ENCODE data around the gene FOXRED2. TPM values are rescaled to one million over a fixed set of nuclear protein-coding genes. Genes with fewer than 3 reads are reported as not detected.

Gene FOXRED2
- total and polyA plus RNA-seq, 2 of the 8 experiments (the other 6 are each of a cell fraction or from before 2014, with no cell fraction given), result 11.5 to 27.8 TPM

DNA sequence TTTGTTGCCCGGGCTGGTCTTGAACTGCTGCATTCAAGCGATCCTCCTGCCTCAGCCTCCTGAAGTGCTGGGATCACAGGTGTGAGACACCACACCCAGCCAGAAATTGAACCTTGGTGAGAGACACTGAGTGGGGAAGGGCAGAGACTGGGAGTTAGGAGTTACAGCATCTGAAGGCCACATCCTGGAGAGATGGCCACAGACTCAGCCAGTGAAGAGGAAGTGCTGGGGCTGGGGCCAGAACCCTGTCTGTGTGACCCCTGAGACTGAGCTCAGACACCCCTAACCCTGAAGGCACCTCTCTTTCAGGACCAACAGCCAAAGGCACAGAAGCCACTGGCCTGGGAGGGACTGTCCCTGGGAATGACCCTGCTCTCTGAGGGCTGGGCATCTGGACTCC lies 59.2 kb downstream of the FOXRED2 start:
- Histone ChIP-seq H3K4me3 (ENCODE audit: extremely low read depth in 1 of 4, insufficient read depth in 2 of 4, low read depth in 3 of 4, low read length in 4 of 4) (no peak overlapping the region), H3K27ac (ENCODE audit: low read depth, low read length) (no peak overlapping the region), H4K20me1 (replicated peaks in 1 of 2; ENCODE audit: control insufficient read depth in 1 of 2, insufficient read depth in 2 of 2, low read length in 2 of 2) (no peaks in the 10 kb centered on the region), H2BK15ac (ENCODE audit: low read length) (no peak overlapping the region), H3K23me2 (ENCODE audit: low read depth, low read length) (no peaks in the 10 kb centered on the region), H2BK120ac (replicated peaks; ENCODE audit: low read depth, low read length) (no peak overlapping the region), H4K8ac (ENCODE audit: extremely low read depth, insufficient read depth, low read length) (no peak overlapping the region), H3K56ac (replicated peaks; ENCODE audit: insufficient read length, low read depth, low read length) (no peak overlapping the region), H2AFZ (ENCODE audit: low read length) (no peak overlapping the region), H3K4ac (replicated peaks; ENCODE audit: insufficient read length, low read depth, low read length) (no peak overlapping the region), H3K23ac (ENCODE audit: insufficient read length) (no peak overlapping the region), H4K5ac (ENCODE audit: insufficient read length, low read depth, low read length) (no peak overlapping the region), H3K18ac (ENCODE audit: extremely low read depth, low read length) (no peak overlapping the region), H3K79me1 (ENCODE audit: low read depth, low read length) (no peaks in the 10 kb centered on the region), H3K9ac (replicated peaks in 1 of 4; ENCODE audit: extremely low read depth in 1 of 4, low read depth in 3 of 4, low read length in 3 of 4) (no peak overlapping the region), H3K4me2 (ENCODE audit: insufficient read depth in 1 of 2, low read depth in 2 of 2, low read length in 2 of 2) (no peak overlapping the region), H2AK5ac (ENCODE audit: low read depth, low read length) (no peak overlapping the region), H3K9me3 (ENCODE audit: insufficient read depth in 2 of 2, low read depth in 1 of 2, low read length in 1 of 2) (no peaks in the 10 kb centered on the region), H2BK12ac (ENCODE audit: low read depth, low read length) (no peak overlapping the region), H4K91ac (replicated peaks; ENCODE audit: insufficient read length, low read length) (no peak overlapping the region), H2BK20ac (ENCODE audit: low read length) (no peak overlapping the region), H3K14ac (ENCODE audit: insufficient read length) (no peak overlapping the region), H3K4me1 (replicated peaks in 1 of 4; ENCODE audit: control insufficient read depth in 3 of 4, insufficient read depth in 4 of 4, low read length in 3 of 4) (peaks cover 0 to 6% (median 2%) of the 10 kb centered on the region in 4 experiments; a peak in 5 of 7 replicates), H3K79me2 (ENCODE audit: control insufficient read depth in 1 of 2, insufficient read depth in 2 of 2, low read length in 2 of 2) (no peaks in the 10 kb centered on the region), H2BK5ac (ENCODE audit: low read depth, low read length) (no peak overlapping the region), H3K27me3 (replicated peaks in 1 of 4; ENCODE audit: control insufficient read depth in 3 of 4, extremely low read depth in 1 of 4, insufficient read depth in 3 of 4, low read length in 3 of 4) (no peaks in the 10 kb centered on the region), H3K36me3 (ENCODE audit: control insufficient read depth in 2 of 4, insufficient read depth in 4 of 4, low read length in 3 of 4) (no peaks in the 10 kb centered on the region)
- DNase-seq (ENCODE audit: low read depth in 1 of 2, low spot score in 2 of 2) (no peak), FAIRE-seq (no peak)
- ChIA-PET POLR2A (ENCODE audit: partially characterized antibody) (no interaction called here), CTCF (ENCODE audit: partially characterized antibody) (interaction anchor here (0.7 to 2.1 kb wide), 12 partner anchors 10 to 169 kb away, joined by 3 to 13 read pairs (median 4); no protein-coding TSS in a partner anchor)
- WGBS, 2 experiments (ENCODE audit: extremely low coverage in 1 of 2, insufficient coverage in 1 of 2, insufficient read length in 1 of 2, insufficient replicate concordance in 2 of 2, low coverage in 1 of 2, low lambda C conversion rate in 2 of 2, missing lambda C conversion rate in 1 of 2), result 88% methylated on average over 1 of the region's 2 CpGs; no CpG with 5 or more reads in 1 of the 2 experiments
- TF ChIP-seq CREB1 (IDR thresholded peaks at IDR 0.05) (no peak), JUND (IDR thresholded peaks at IDR 0.05; ENCODE audit: low read length) (no peak), JUN (IDR thresholded peaks at IDR 0.05; ENCODE audit: low read depth, low read length) (no peak), POU5F1 (IDR thresholded peaks at IDR 0.05; ENCODE audit: low read depth, low read length) (no peak), SIX5 (IDR thresholded peaks at IDR 0.05; ENCODE audit: low read depth, low read length) (no peak), HDAC2 (IDR thresholded peaks at IDR 0.05; ENCODE audit: borderline replicate concordance in 1 of 2, low read depth in 2 of 2, low read length in 2 of 2) (no peak), RBBP5 (IDR thresholded peaks at IDR 0.05; ENCODE audit: borderline replicate concordance, low read depth, low read length) (no peak), SIRT6 (IDR thresholded peaks at IDR 0.05; ENCODE audit: low read length) (no peak)
- TF ChIP-seq, protein P1, sequence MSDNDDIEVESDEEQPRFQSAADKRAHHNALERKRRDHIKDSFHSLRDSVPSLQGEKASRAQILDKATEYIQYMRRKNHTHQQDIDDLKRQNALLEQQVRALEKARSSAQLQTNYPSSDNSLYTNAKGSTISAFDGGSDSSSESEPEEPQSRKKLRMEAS (IDR thresholded peaks at IDR 0.05), result no peak
- TF ChIP-seq, protein P2, sequence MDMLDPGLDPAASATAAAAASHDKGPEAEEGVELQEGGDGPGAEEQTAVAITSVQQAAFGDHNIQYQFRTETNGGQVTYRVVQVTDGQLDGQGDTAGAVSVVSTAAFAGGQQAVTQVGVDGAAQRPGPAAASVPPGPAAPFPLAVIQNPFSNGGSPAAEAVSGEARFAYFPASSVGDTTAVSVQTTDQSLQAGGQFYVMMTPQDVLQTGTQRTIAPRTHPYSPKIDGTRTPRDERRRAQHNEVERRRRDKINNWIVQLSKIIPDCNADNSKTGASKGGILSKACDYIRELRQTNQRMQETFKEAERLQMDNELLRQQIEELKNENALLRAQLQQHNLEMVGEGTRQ (IDR thresholded peaks at IDR 0.05; ENCODE audit: low read length), result no peak
- TF ChIP-seq, protein P3, sequence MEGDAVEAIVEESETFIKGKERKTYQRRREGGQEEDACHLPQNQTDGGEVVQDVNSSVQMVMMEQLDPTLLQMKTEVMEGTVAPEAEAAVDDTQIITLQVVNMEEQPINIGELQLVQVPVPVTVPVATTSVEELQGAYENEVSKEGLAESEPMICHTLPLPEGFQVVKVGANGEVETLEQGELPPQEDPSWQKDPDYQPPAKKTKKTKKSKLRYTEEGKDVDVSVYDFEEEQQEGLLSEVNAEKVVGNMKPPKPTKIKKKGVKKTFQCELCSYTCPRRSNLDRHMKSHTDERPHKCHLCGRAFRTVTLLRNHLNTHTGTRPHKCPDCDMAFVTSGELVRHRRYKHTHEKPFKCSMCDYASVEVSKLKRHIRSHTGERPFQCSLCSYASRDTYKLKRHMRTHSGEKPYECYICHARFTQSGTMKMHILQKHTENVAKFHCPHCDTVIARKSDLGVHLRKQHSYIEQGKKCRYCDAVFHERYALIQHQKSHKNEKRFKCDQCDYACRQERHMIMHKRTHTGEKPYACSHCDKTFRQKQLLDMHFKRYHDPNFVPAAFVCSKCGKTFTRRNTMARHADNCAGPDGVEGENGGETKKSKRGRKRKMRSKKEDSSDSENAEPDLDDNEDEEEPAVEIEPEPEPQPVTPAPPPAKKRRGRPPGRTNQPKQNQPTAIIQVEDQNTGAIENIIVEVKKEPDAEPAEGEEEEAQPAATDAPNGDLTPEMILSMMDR (IDR thresholded peaks at IDR 0.05; ENCODE audit: control extremely low read depth in 1 of 3, insufficient read depth in 1 of 3, low read depth in 1 of 3, low read length in 3 of 3), result no peak
